IMR-90 (cell line): ENCODE measurements around the gene RANBP9. TPM values are rescaled to one million over a fixed set of nuclear protein-coding genes. Genes with fewer than 3 reads are reported as not detected.
A peak's percentile ranks its signal among the peaks of the same experiment; 100 is the strongest.

Source experiments
- ATAC-seq: fragments of 200-7000 bp; cut with Tn5 transposase; 2 replicates; pipeline ENCODE4 v1.9.1; 2020; ENCODE audit warnings: low read depth, mild to moderate bottlenecking, moderate library complexity
- BruUV-seq: library from RNA; stranded (reverse); fragments of 400-500 nt; replicated peaks from 2 replicates; lab custom pipeline; 2021; lab: Mats Ljungman, UMichigan
- CTCF ChIA-PET: fragments of 300-600 bp; formaldehyde crosslinking; extraction: SDS; loops from one replicate; lab custom pipeline; 2021; ENCODE audit warnings: antibody characterized with exemption; lab: Yijun Ruan, JAX
- POLR2A ChIA-PET: fragments of 300-600 bp; sonication (Branson Sonifier 250); formaldehyde crosslinking; loops from one replicate; lab custom pipeline; 2022; ENCODE audit warnings: antibody characterized with exemption; ENCODE audit not compliant: unreplicated experiment; lab: Charles Lee
- DNase-seq: peaks from one replicate; pipeline ENCODE4 v3.0.0; 2013
- H2AFZ ChIP-seq: replicated peaks from 2 replicates; pipeline ENCODE3; 2013; ENCODE audit warnings: low read length, mild to moderate bottlenecking; ENCODE audit not compliant: poor library complexity
- H2AK5ac ChIP-seq: 2 replicates; pipeline ENCODE4 v1.6.1; 2013; ENCODE audit warnings: low read depth, low read length, inconsistent platforms
- H2AK9ac ChIP-seq: replicated peaks from 2 replicates; pipeline ENCODE3; 2013; ENCODE audit warnings: mild to moderate bottlenecking, low read depth, low read length, moderate library complexity; ENCODE audit not compliant: poor library complexity
- H2BK120ac ChIP-seq: 2 replicates; pipeline ENCODE4 v1.6.1; 2013; ENCODE audit warnings: low read depth, low read length, inconsistent platforms
- H2BK15ac ChIP-seq: 3 replicates; pipeline ENCODE4 v1.6.1; 2013; ENCODE audit warnings: low read depth, low read length, inconsistent platforms
- H2BK20ac ChIP-seq: 2 replicates; pipeline ENCODE4 v1.6.1; 2013; ENCODE audit warnings: low read depth, mild to moderate bottlenecking, inconsistent platforms, low read length, moderate library complexity
- H2BK5ac ChIP-seq: 2 replicates; pipeline ENCODE4 v1.6.1; 2013; ENCODE audit warnings: mild to moderate bottlenecking, low read depth, low read length, inconsistent platforms; ENCODE audit not compliant: poor library complexity, severe bottlenecking
- H3K14ac ChIP-seq: replicated peaks from 2 replicates; pipeline ENCODE4 v1.6.1; 2013; ENCODE audit warnings: low read depth, low read length, inconsistent platforms
- H3K18ac ChIP-seq: 2 replicates; pipeline ENCODE4 v1.6.1; 2013; ENCODE audit warnings: low read depth, low read length, control low read depth
- H3K23ac ChIP-seq: 2 replicates; pipeline ENCODE4 v1.6.1; 2013; ENCODE audit warnings: low read depth, low read length, inconsistent platforms
- H3K27ac ChIP-seq: 2 replicates; pipeline ENCODE4 v1.5.1; 2013; ENCODE audit warnings: mild to moderate bottlenecking, control low read depth, low read length; ENCODE audit not compliant: insufficient read depth
- H3K27me3 ChIP-seq: 2 replicates; pipeline ENCODE4 v1.6.1; 2013; ENCODE audit warnings: low read length; ENCODE audit not compliant: control insufficient read depth, insufficient read depth
- H3K36me3 ChIP-seq: 2 replicates; pipeline ENCODE4 v1.6.1; 2013; ENCODE audit warnings: low read length, mixed read lengths; ENCODE audit not compliant: control insufficient read depth, insufficient read depth
- H3K4ac ChIP-seq: 2 replicates; pipeline ENCODE4 v1.6.1; 2013; ENCODE audit warnings: low read depth, low read length, inconsistent platforms
- H3K4me1 ChIP-seq: 2 replicates; pipeline ENCODE4 v1.6.1; 2013; ENCODE audit warnings: low read length, mixed read lengths; ENCODE audit not compliant: control insufficient read depth, insufficient read depth
- H3K4me2 ChIP-seq: 2 replicates; pipeline ENCODE4 v1.6.1; 2013; ENCODE audit warnings: low read depth, mild to moderate bottlenecking, control low read depth, low read length, moderate library complexity
- H3K4me3 ChIP-seq: 2 replicates; pipeline ENCODE4 v1.5.1; 2013; ENCODE audit warnings: low read depth, mild to moderate bottlenecking, control low read depth, low read length, moderate library complexity; ENCODE audit not compliant: insufficient read depth
- H3K56ac ChIP-seq: 2 replicates; pipeline ENCODE4 v1.6.1; 2013; ENCODE audit warnings: low read length, inconsistent platforms; ENCODE audit not compliant: insufficient read depth; ENCODE audit errors: extremely low read depth
- H3K79me1 ChIP-seq, 2 experiments: 2 replicates each; pipeline ENCODE4 v1.6.1; 2013; ENCODE audit warnings: low read length in 2 of 2, inconsistent platforms in 1 of 2, low read depth in 1 of 2
- H3K9ac ChIP-seq: 2 replicates; pipeline ENCODE4 v1.6.1; 2013; ENCODE audit warnings: low read depth, low read length, control low read depth
- H3K9me1 ChIP-seq: 2 replicates; pipeline ENCODE4 v1.6.1; 2013; ENCODE audit warnings: low read length, inconsistent platforms; ENCODE audit not compliant: insufficient read depth
- H3K9me3 ChIP-seq: 2 replicates; pipeline ENCODE4 v1.6.1; 2013; ENCODE audit warnings: low read length; ENCODE audit not compliant: control insufficient read depth, insufficient read depth
- H4K20me1 ChIP-seq: 2 replicates; pipeline ENCODE4 v1.6.1; 2013; ENCODE audit warnings: low read length, inconsistent platforms; ENCODE audit not compliant: insufficient read depth
- H4K5ac ChIP-seq: 2 replicates; pipeline ENCODE4 v1.6.1; 2013; ENCODE audit warnings: mild to moderate bottlenecking, low read depth, low read length, control low read depth
- H4K8ac ChIP-seq, 2 experiments: 2 replicates each; pipeline ENCODE4 v1.6.1; 2013; ENCODE audit warnings: low read depth in 2 of 2, low read length in 2 of 2, control low read depth in 1 of 2, inconsistent platforms in 1 of 2
- H4K91ac ChIP-seq: 2 replicates; pipeline ENCODE4 v1.6.1; 2013; ENCODE audit warnings: low read depth, low read length, inconsistent platforms; ENCODE audit not compliant: insufficient read depth
- CEBPB ChIP-seq: IDR thresholded peaks from 2 replicates; pipeline ENCODE4 v1.6.1; 2012; ENCODE audit warnings: low read depth, low read length, improper control_type of control experiment
- CTCF ChIP-seq: conservative IDR thresholded peaks from 2 replicates; pipeline ENCODE4 v1.5.1; 2012; ENCODE audit warnings: mild to moderate bottlenecking, low read depth, low read length, improper control_type of control experiment
- MAFK ChIP-seq: IDR thresholded peaks from 2 replicates; pipeline ENCODE4 v1.6.1; 2012; ENCODE audit warnings: low read depth, low read length, improper control_type of control experiment
- MAZ ChIP-seq: IDR thresholded peaks from 2 replicates; pipeline ENCODE4 v1.6.1; 2012; ENCODE audit warnings: low read depth, mild to moderate bottlenecking, low read length, improper control_type of control experiment, moderate library complexity, borderline replicate concordance
- POLR2A ChIP-seq: IDR thresholded peaks from 2 replicates; pipeline ENCODE4 v1.6.1; 2012; ENCODE audit warnings: mild to moderate bottlenecking, low read depth, low read length
- RAD21 ChIP-seq: IDR thresholded peaks from 2 replicates; pipeline ENCODE4 v1.6.1; 2012; ENCODE audit warnings: low read length, improper control_type of control experiment
- RFX5 ChIP-seq: IDR thresholded peaks from 2 replicates; pipeline ENCODE4 v1.8.0; 2012; ENCODE audit warnings: low read depth, mild to moderate bottlenecking, low read length, moderate library complexity
- WGBS, 2 experiments: methylation state at CpG; one replicate each; pipeline versions ENCODE4 v1.1.5 to v1.1.7; 2013; ENCODE audit warnings: missing lambda C conversion rate in 2 of 2; ENCODE audit not compliant: insufficient read length in 1 of 2; ENCODE audit errors: extremely low coverage in 2 of 2; 5-methylcytosine and 5-hydroxymethylcytosine counted together
- dilution Hi-C: fragments of 300-500 bp; cut with HindIII; formaldehyde crosslinking; loops from one replicate; pipeline ENCODE4 v1.14.3; 2018; ENCODE audit warnings: low sequenced_read_pairs; ENCODE audit not compliant: unreplicated experiment
- in situ Hi-C: fragments of 300-500 bp; cut with MboI; formaldehyde crosslinking; loops from 3 replicates; pipeline ENCODE4 v1.14.3; 2019; ENCODE audit warnings: low sequenced_read_pairs, inconsistent platforms, mixed read lengths
- intact Hi-C: fragments of 100-400 bp; cut with micrococcal nuclease; formaldehyde crosslinking; loops from 2 replicates; pipeline ENCODE4 v1.10.0; 2022
- polyA plus RNA-seq, 3 experiments: library from polyadenylated mRNA; depleted of rRNA; stranded (reverse); fragments of >200 nt; gene quantifications; 2 replicates each; pipeline ENCODE4 v1.2.3, GENCODE V29; 2012; ENCODE audit warnings: low replicate concordance in 1 of 3
- total RNA-seq: library from RNA; depleted of rRNA; stranded (reverse); fragments of >200 nt; gene quantifications from 2 replicates; pipeline ENCODE4 v1.2.3, GENCODE V29; 2012

Gene RANBP9
- total and polyA plus RNA-seq, 2 of the 4 experiments (the other 2 are of a cell fraction): 17.7 to 27.8 TPM

DNA sequence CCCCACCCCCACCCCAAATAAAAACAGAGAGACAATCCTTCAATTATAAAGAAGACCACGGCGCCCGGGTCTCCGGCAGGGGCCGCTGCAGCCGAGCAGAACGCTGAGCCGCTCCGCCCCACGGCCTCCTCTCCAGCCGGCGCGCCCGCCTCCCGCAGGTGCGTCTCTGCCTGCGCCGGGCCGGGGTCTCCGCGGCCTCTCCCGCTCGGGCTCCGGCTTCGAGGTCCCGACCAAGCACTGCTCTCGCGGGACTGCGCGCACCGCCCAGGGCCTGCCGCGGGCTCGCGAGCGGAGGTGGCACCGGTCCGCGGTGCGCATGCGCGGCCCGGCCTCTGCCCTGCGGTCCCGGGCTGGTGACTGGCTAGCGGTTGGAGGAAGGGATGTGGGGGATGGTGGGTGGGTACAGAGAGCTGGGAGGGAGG lies 137.5 kb downstream of the RANBP9 start:
- H3K9me3 ChIP-seq: no peaks in the 10 kb centered on the region
- no peak overlapping the region for H4K5ac ChIP-seq
- BruUV-seq: no TSS peak
- no peak overlapping the region for H3K23ac ChIP-seq
- H3K4ac ChIP-seq: peak overlapping the region; percentile 34; the same call in 1 of the 2 replicates
- dilution Hi-C loops (no loop called here), intact Hi-C loops (loop anchor here (2.0 kb wide), 2 partner anchors 41 to 87 kb away; partner anchors contain the start of genes GFOD1 and NOL7), in situ Hi-C loops (no loop called here)
- no peak overlapping the region for H3K56ac ChIP-seq
- TF ChIP-seq RAD21: peak; percentile 41; the same call in 1 of the 2 replicates
- no peak for TF ChIP-seq RFX5
- TF ChIP-seq CTCF: peak; percentile 49
- TF ChIP-seq POLR2A: peak; percentile 81
- TF ChIP-seq MAFK: no peak
- TF ChIP-seq CEBPB: no peak
- 0 out of 2 replicates have a peak, but pooled peaks have one; percentile 38 for TF ChIP-seq MAZ
- H3K79me1 ChIP-seq: peaks cover 7 to 13% of the 10 kb centered on the region in 2 experiments
- H4K8ac ChIP-seq: peak overlapping the region; percentile 43 to 66; a peak in 2 of 4 replicates
- H3K27ac ChIP-seq: peak overlapping the region; percentile 69; the same call in 1 of the 2 replicates
- ChIA-PET CTCF (interaction anchor here (0.7 to 1.5 kb wide), 9 partner anchors 13 to 194 kb away, joined by 3 to 6 read pairs (median 3); partner anchors contain the start of gene NOL7), POLR2A (interaction anchor here (1.5 kb wide), 1 partner anchor 246 kb away, joined by 5 read pairs; the partner anchor contains the start of gene TBC1D7)
- H3K36me3 ChIP-seq: no peaks in the 10 kb centered on the region
- H2AK5ac ChIP-seq: no peak overlapping the region
- H4K20me1 ChIP-seq: no peaks in the 10 kb centered on the region
- peak overlapping the region; percentile 92 for H3K9ac ChIP-seq
- H2AK9ac ChIP-seq: peak overlapping the region; percentile 92
- no peaks in the 10 kb centered on the region; the same call in 1 of the 2 replicates for H3K9me1 ChIP-seq
- H3K18ac ChIP-seq: no peak overlapping the region
- peak overlapping the region; percentile 45; the same call in 1 of the 2 replicates for H2BK120ac ChIP-seq
- DNase-seq: peak; percentile 90
- peak overlapping the region; percentile 84; the same call in 1 of the 2 replicates for H3K14ac ChIP-seq
- no peak overlapping the region for H2BK20ac ChIP-seq
- H3K27me3 ChIP-seq: peaks cover 6% of the 10 kb centered on the region; the same call in 1 of the 2 replicates
- H4K91ac ChIP-seq: peak overlapping the region; percentile 21; the same call in 1 of the 2 replicates
- peak overlapping the region; percentile 76 for H3K4me3 ChIP-seq
- no peak overlapping the region for H2BK15ac ChIP-seq
- no peaks in the 10 kb centered on the region; the same call in 1 of the 2 replicates for H3K4me1 ChIP-seq
- 2% methylated on average over 10 of the region's 46 CpGs; no CpG with 5 or more reads in 1 of the 2 experiments for WGBS, 2 experiments
- H2AFZ ChIP-seq: peak overlapping the region; percentile 95
- H3K4me2 ChIP-seq: peak overlapping the region; percentile 98; the same call in 1 of the 2 replicates
- H2BK5ac ChIP-seq: peak overlapping the region; percentile 64
- ATAC-seq: peak; percentile 91
